ENCODE results near the gene EPC2. TPM values are rescaled to one million over a fixed set of nuclear protein-coding genes. Genes with fewer than 3 reads are reported as not detected.

EPC2 gene
- total RNA-seq, 2 experiments from 2014 or later, result 12.8 to 26.3 TPM

Small RNA genes lying within 50 kb of the gene (small RNA-seq; reads per million reads assigned to genes)
- gene RNU2-9P (1.9 reads per million, percentile 75 among the genes with 10 or more reads in this experiment), gene RPS29P8 (not detected)

Other genes starting within 250 kb of the EPC2 start
- gene KIF5C, start 230.5 kb downstream of the EPC2 start, total RNA-seq (2014; rRNA removed; shearing (Covaris generic)), result 8.1 and 15.2 TPM in 2 replicates
- 18.0 and 22.2 TPM in 2 replicates for gene KIF5C, start 230.5 kb downstream of the EPC2 start, total RNA-seq (2022)